AG04449 (cell line): ENCODE results near the gene PPCS.

Experiments
- CTCF ChIA-PET: fragments of 350-600 bp; formaldehyde crosslinking; extraction: SDS; loops from one replicate; lab custom pipeline; 2021; ENCODE audit warnings: antibody characterized with exemption; lab: Yijun Ruan, JAX
- POLR2A ChIA-PET: fragments of 400-600, 350-600 bp; formaldehyde crosslinking; extraction: SDS; loops from one replicate; lab custom pipeline; 2020; ENCODE audit warnings: antibody characterized with exemption, inconsistent platforms; lab: Yijun Ruan, JAX
- DNase-seq: peaks from one replicate; pipeline ENCODE4 v3.0.0-alpha.2; 2010; ENCODE audit warnings: low read depth, low spot score
- H3K4me3 ChIP-seq: 2 replicates; pipeline ENCODE4 v1.5.1; 2011; ENCODE audit warnings: low read depth, mild to moderate bottlenecking, control low read depth, low read length
- CTCF ChIP-seq: IDR thresholded peaks from one replicate; pipeline ENCODE4 v1.5.1; 2011; ENCODE audit warnings: mild to moderate bottlenecking, moderate library complexity, low read length, control low read depth, inconsistent platforms; ENCODE audit not compliant: insufficient read depth; ENCODE audit errors: missing control alignments

PPCS gene

DNA sequence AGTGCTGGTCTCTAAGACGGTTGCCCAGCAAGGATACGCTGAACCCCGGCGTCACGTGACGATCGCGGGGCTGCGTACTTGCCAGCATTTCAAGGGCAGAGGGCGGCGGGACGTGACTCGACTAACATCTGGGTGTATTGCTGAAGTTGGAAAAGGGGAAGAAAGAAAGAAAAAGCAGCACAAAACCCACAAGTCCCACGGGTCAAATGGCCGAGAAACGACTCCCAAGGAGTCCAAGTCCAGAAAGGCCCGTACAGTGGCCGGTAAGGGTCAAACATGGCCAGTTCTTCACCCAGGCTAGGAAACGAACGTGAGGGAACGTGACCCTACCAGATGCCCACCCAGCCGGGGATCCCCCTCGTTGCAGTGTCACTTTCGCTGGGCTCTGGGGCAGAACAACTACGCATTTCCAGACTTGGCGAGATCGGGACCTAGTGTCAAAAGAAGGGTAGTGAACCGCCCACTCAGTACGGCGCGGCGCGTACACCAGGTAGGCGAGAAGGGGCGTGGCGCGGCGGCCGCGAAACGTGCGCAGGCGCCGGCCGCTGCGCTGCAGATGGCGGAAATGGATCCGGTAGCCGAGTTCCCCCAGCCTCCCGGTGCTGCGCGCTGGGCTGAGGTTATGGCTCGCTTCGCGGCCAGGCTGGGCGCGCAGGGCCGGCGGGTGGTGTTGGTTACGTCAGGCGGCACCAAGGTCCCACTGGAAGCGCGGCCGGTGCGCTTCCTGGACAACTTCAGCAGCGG is at the start of gene PPCS, which contains the start of gene ZMYND12:
Gene PPCS (plus strand): TSS at position 534 of the 744 bp plus-strand sequence. CDS start 23 bp downstream, at position 557.
Gene ZMYND12 (minus strand): TSS at position 13 of the 744 bp plus-strand sequence. CDS start 25 bp downstream, outside the sequence.
- CTCF ChIA-PET, result no interaction called here

GRCh38 chr1:42414551-42415496 is 41.5 kb upstream of the PPCS start:
- DNase-seq, result no peak
- TF ChIP-seq CTCF, result no peak
- ChIA-PET CTCF (no interaction called here), POLR2A (interaction anchor here (0.8 kb wide), 1 partner anchor 25 kb away, joined by 5 read pairs; no protein-coding TSS in a partner anchor)
- no peak overlapping the region for H3K4me3 ChIP-seq

More for the DNA sequence above, at the start of gene PPCS, which contains the start of gene ZMYND12:
- H3K4me3 ChIP-seq, result peak within 1 kb of the TSS; percentile 71
- TF ChIP-seq CTCF, result no peak
- POLR2A ChIA-PET, result interaction anchor here (0.8 to 1.0 kb wide), 2 partner anchors 35 to 122 kb away, joined by 3 to 4 read pairs; partner anchors contain the start of gene FOXJ3
- no peak for DNase-seq

GRCh38 chr1:42417166-42417565 is 39.2 kb upstream of the PPCS start:
- POLR2A ChIA-PET, result no interaction called here
- H3K4me3 ChIP-seq, result no peak overlapping the region
- CTCF ChIA-PET, result interaction anchor here (1.0 kb wide), 1 partner anchor 243 kb away, joined by 3 read pairs; no protein-coding TSS in a partner anchor
- DNase-seq, result no peak
- TF ChIP-seq CTCF, result no peak

- POLR2A ChIA-PET, result no interaction called here
- no peak overlapping the region for H3K4me3 ChIP-seq
- DNase-seq, result no peak
- CTCF ChIA-PET, result no interaction called here
- TF ChIP-seq CTCF, result no peak
Observed at GRCh38 chr1:42418516-42418915, 37.8 kb upstream of the PPCS start.

- no peak for DNase-seq
- H3K4me3 ChIP-seq, result no peak overlapping the region
- POLR2A ChIA-PET, result interaction anchor here (0.7 kb wide), 1 partner anchor 634 kb away, joined by 3 read pairs; no protein-coding TSS in a partner anchor
- no peak for TF ChIP-seq CTCF
- CTCF ChIA-PET, result no interaction called here
Observed at GRCh38 chr1:42419126-42419821, 37.1 kb upstream of the PPCS start.
